B cell (primary cell): ENCODE results near the gene PTPN14.

Experiments
- EZH2 ChIP-seq: IDR thresholded peaks from 2 replicates; pipeline ENCODE4 v1.6.1; 2012; ENCODE audit warnings: borderline replicate concordance, low read depth, mild to moderate bottlenecking, moderate library complexity, low read length; ENCODE audit not compliant: insufficient read depth, poor library complexity, severe bottlenecking
- TF ChIP-seq, protein P1 (sequence below): fragments of 200-600 bp; IDR thresholded peaks from one replicate; pipeline ENCODE4 v1.8.0; 2022; ENCODE audit warnings: antibody characterized with exemption, mild to moderate bottlenecking

DNA sequence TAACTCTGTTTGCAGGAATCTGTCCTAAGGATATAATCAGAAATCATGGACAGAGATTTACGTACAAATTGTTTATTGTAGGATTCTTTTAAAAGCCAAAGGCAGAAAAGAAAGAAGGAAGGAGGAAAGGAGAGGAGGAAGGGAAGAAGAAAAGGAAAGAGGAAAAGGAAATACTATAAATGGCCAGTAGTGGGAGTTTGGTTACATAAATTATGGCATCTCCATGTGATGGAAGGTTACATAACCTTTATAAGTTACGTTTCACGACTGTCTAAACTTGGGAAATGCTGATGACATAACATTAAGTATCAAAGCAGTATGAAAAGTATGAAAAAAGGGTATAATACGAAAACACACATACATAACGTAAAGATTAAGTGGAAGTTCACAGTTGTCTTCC is 231.5 kb downstream of the PTPN14 start:
- TF ChIP-seq, protein P1, sequence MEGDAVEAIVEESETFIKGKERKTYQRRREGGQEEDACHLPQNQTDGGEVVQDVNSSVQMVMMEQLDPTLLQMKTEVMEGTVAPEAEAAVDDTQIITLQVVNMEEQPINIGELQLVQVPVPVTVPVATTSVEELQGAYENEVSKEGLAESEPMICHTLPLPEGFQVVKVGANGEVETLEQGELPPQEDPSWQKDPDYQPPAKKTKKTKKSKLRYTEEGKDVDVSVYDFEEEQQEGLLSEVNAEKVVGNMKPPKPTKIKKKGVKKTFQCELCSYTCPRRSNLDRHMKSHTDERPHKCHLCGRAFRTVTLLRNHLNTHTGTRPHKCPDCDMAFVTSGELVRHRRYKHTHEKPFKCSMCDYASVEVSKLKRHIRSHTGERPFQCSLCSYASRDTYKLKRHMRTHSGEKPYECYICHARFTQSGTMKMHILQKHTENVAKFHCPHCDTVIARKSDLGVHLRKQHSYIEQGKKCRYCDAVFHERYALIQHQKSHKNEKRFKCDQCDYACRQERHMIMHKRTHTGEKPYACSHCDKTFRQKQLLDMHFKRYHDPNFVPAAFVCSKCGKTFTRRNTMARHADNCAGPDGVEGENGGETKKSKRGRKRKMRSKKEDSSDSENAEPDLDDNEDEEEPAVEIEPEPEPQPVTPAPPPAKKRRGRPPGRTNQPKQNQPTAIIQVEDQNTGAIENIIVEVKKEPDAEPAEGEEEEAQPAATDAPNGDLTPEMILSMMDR: no peak
- TF ChIP-seq EZH2: no peak
